ENCODE data around the gene PLXNB2.

GRCh38 chr22:50284479-50284878 is 23.0 kb downstream of the PLXNB2 start:
- TF ChIP-seq POLR2AphosphoS5 (IDR thresholded peaks at IDR 0.05; ENCODE audit: low read depth, low read length): no peak
- TF ChIP-seq, protein P1, sequence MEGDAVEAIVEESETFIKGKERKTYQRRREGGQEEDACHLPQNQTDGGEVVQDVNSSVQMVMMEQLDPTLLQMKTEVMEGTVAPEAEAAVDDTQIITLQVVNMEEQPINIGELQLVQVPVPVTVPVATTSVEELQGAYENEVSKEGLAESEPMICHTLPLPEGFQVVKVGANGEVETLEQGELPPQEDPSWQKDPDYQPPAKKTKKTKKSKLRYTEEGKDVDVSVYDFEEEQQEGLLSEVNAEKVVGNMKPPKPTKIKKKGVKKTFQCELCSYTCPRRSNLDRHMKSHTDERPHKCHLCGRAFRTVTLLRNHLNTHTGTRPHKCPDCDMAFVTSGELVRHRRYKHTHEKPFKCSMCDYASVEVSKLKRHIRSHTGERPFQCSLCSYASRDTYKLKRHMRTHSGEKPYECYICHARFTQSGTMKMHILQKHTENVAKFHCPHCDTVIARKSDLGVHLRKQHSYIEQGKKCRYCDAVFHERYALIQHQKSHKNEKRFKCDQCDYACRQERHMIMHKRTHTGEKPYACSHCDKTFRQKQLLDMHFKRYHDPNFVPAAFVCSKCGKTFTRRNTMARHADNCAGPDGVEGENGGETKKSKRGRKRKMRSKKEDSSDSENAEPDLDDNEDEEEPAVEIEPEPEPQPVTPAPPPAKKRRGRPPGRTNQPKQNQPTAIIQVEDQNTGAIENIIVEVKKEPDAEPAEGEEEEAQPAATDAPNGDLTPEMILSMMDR (IDR thresholded peaks at IDR 0.05 in 2 of 3, conservative IDR thresholded peaks at IDR 0.05 in 1 of 3; ENCODE audit: borderline replicate concordance in 1 of 3, insufficient read depth in 1 of 3, low read depth in 2 of 3, low read length in 2 of 3): no peak
- TF ChIP-seq, protein P2, sequence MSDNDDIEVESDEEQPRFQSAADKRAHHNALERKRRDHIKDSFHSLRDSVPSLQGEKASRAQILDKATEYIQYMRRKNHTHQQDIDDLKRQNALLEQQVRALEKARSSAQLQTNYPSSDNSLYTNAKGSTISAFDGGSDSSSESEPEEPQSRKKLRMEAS (IDR thresholded peaks at IDR 0.05): no peak
- no peak for TF ChIP-seq POLR2A (IDR thresholded peaks at IDR 0.05; ENCODE audit: borderline replicate concordance, extremely low read depth, insufficient read depth, insufficient read length)
- TF ChIP-seq EZH2 (IDR thresholded peaks at IDR 0.05): no peak
- no peak for TF ChIP-seq SP1 (IDR thresholded peaks at IDR 0.05; ENCODE audit: low read depth)
- no peak for TF ChIP-seq EGR1 (IDR thresholded peaks at IDR 0.05; ENCODE audit: low read depth)
- no peak for TF ChIP-seq YY1 (IDR thresholded peaks at IDR 0.05; ENCODE audit: extremely low read depth, insufficient replicate concordance, low read depth, low read length)
- TF ChIP-seq EZH2phosphoT487 (IDR thresholded peaks at IDR 0.05; ENCODE audit: borderline replicate concordance): no peak
- no peak for TF ChIP-seq RAD21 (IDR thresholded peaks at IDR 0.05; ENCODE audit: low read depth)
- no peak for TF ChIP-seq TCF7L2 (IDR thresholded peaks at IDR 0.05; ENCODE audit: borderline replicate concordance, extremely low read depth, insufficient read depth, insufficient read length)
- no peak for TF ChIP-seq ZNF274 (IDR thresholded peaks at IDR 0.05; ENCODE audit: low read depth, low read length)
- no peak for TF ChIP-seq FOSL1 (IDR thresholded peaks at IDR 0.05; ENCODE audit: low read depth)
